A549 (cell line): ENCODE results near the gene CAP2. TPM values are rescaled to one million over a fixed set of nuclear protein-coding genes. Genes with fewer than 3 reads are reported as not detected.

Source experiments
- ATAC-seq, 2 experiments: fragments of 200-7000 bp in 1 of 2; fragments of >200 bp in 1 of 2; cut with Nextera tagmentation in 1 of 2; cut with Tn5 transposase in 1 of 2; 3 replicates each; pipeline versions ENCODE4 v1.8.0 to v1.9.1; 2018 to 2020; ENCODE audit warnings: mild to moderate bottlenecking in 1 of 2, moderate library complexity in 1 of 2
- CTCF ChIA-PET: fragments of 300-600 bp; sonication (Branson Sonifier 250); formaldehyde crosslinking; extraction: SDS; loops from one replicate; lab custom pipeline; 2021; ENCODE audit warnings: antibody characterized with exemption, inconsistent platforms; lab: Yijun Ruan, JAX
- POLR2A ChIA-PET: fragments of 350-600 bp; formaldehyde crosslinking; extraction: SDS; loops from one replicate; lab custom pipeline; 2021; ENCODE audit warnings: antibody characterized with exemption, inconsistent platforms; lab: Yijun Ruan, JAX
- DNase-seq, 2 experiments: peaks; one replicate each; pipeline versions ENCODE4 v3.0.0 to v3.0.0-alpha.2; 2011 to 2016; ENCODE audit warnings: low read depth in 1 of 2, low spot score in 1 of 2
- FAIRE-seq: peaks from 2 replicates; lab custom pipeline; 2011; peaks lifted over from hg19 to GRCh38; lab: Jason Lieb, UNC
- H3K27ac ChIP-seq, 2 experiments: fragments of >200 bp; sonication (Bioruptor Twin); formaldehyde crosslinking; 3 replicates each; pipeline ENCODE4 v1.5.1; 2016 to 2017
- H3K4me1 ChIP-seq: fragments of >200 bp; sonication (Bioruptor Twin); formaldehyde crosslinking; 3 replicates; pipeline ENCODE4 v1.6.1; 2016
- H3K4me2 ChIP-seq: fragments of >200 bp; sonication (Bioruptor Twin); formaldehyde crosslinking; 3 replicates; pipeline ENCODE4 v1.6.1; 2016
- H3K4me3 ChIP-seq: fragments of >200 bp; sonication (Bioruptor Twin); formaldehyde crosslinking; 3 replicates; pipeline ENCODE4 v1.5.1; 2016
- H3K9me3 ChIP-seq: fragments of >200 bp; sonication (Bioruptor Twin); formaldehyde crosslinking; 3 replicates; pipeline ENCODE4 v1.6.1; 2016
- ATOH8 ChIP-seq: fragments of 250-450 bp; sonication (Bioruptor Pico); IDR thresholded peaks from 2 replicates; pipeline ENCODE4 v1.5.0; 2020; ENCODE audit warnings: low read depth, mild to moderate bottlenecking, moderate library complexity
- CBX2 ChIP-seq: fragments of 200-600 bp; sonication (generic); IDR thresholded peaks from 2 replicates; pipeline ENCODE4 v1.6.1; 2016; ENCODE audit warnings: low read depth, mild to moderate bottlenecking, borderline replicate concordance
- CHD4 ChIP-seq: fragments of 200-600 bp; sonication (generic); IDR thresholded peaks from 2 replicates; pipeline ENCODE4 v1.6.1; 2016; ENCODE audit warnings: antibody characterized with exemption, mild to moderate bottlenecking, borderline replicate concordance
- EHF ChIP-seq: fragments of 250-450 bp; sonication (Bioruptor Pico); IDR thresholded peaks from 2 replicates; pipeline ENCODE4 v1.5.0; 2020; ENCODE audit warnings: mild to moderate bottlenecking
- EHMT2 ChIP-seq: fragments of 200-600 bp; sonication (generic); IDR thresholded peaks from 2 replicates; pipeline ENCODE4 v1.6.1; 2016; ENCODE audit warnings: antibody characterized with exemption, low read depth, mild to moderate bottlenecking, moderate library complexity
- HEYL ChIP-seq: fragments of 250-450 bp; sonication (Bioruptor Pico); IDR thresholded peaks from 2 replicates; pipeline ENCODE4 v1.8.0; 2021; ENCODE audit warnings: mild to moderate bottlenecking, moderate library complexity
- JUN ChIP-seq, 2 experiments: fragments of >200 bp; sonication (Bioruptor Twin); formaldehyde crosslinking; IDR thresholded peaks; 2 replicates in 1 of 2; 3 replicates in 1 of 2; pipeline ENCODE4 v1.6.1; 2016 to 2017
- JUNB ChIP-seq: fragments of >200 bp; sonication (Bioruptor Twin); formaldehyde crosslinking; IDR thresholded peaks from 2 replicates; pipeline ENCODE4 v1.6.1; 2016
- KDM5A ChIP-seq: fragments of 200-600 bp; sonication (generic); IDR thresholded peaks from 2 replicates; pipeline ENCODE4 v1.6.1; 2016; ENCODE audit warnings: antibody characterized with exemption, mild to moderate bottlenecking
- MAX ChIP-seq: IDR thresholded peaks from 2 replicates; pipeline ENCODE4 v1.6.1; 2012
- MAZ ChIP-seq: fragments of 150-350 bp; IDR thresholded peaks from 2 replicates; pipeline ENCODE4 v1.6.1; 2014; ENCODE audit warnings: antibody characterized with exemption, low read depth, low read length, borderline replicate concordance
- NR3C1 ChIP-seq: fragments of >200 bp; sonication (Bioruptor Twin); formaldehyde crosslinking; IDR thresholded peaks from 3 replicates; pipeline ENCODE4 v1.6.1; 2017
- PBX3 ChIP-seq: IDR thresholded peaks from 2 replicates; pipeline ENCODE4 v1.6.1; 2012
- PHF8 ChIP-seq: fragments of 200-600 bp; sonication (generic); IDR thresholded peaks from 2 replicates; pipeline ENCODE4 v1.6.1; 2016; ENCODE audit warnings: low read depth, mild to moderate bottlenecking, antibody characterized with exemption, moderate library complexity, borderline replicate concordance
- RAD21 ChIP-seq, 2 experiments: fragments of >200 bp in 1 of 2; sonication (Bioruptor Twin) in 1 of 2; formaldehyde crosslinking in 1 of 2; IDR thresholded peaks in 1 of 2; conservative IDR thresholded peaks in 1 of 2; 2 replicates in 1 of 2; 3 replicates in 1 of 2; pipeline ENCODE4 v1.6.1; 2012 to 2018; ENCODE audit warnings: inconsistent platforms in 1 of 2
- RFX5 ChIP-seq: fragments of 450-650 bp; IDR thresholded peaks from 2 replicates; pipeline ENCODE4 v1.7.1; 2014; ENCODE audit warnings: antibody characterized with exemption, mild to moderate bottlenecking, moderate library complexity
- RNF2 ChIP-seq: fragments of 200-600 bp; sonication (generic); IDR thresholded peaks from 2 replicates; pipeline ENCODE4 v1.6.1; 2016; ENCODE audit warnings: low read depth, mild to moderate bottlenecking, antibody characterized with exemption, moderate library complexity, borderline replicate concordance
- TP53 ChIP-seq: fragments of 250-450 bp; sonication (Bioruptor Pico); IDR thresholded peaks from 2 replicates; pipeline ENCODE4 v1.5.0; 2021; ENCODE audit warnings: mild to moderate bottlenecking, moderate library complexity
- USF2 ChIP-seq: fragments of 450-650 bp; IDR thresholded peaks from 2 replicates; pipeline ENCODE4 v1.6.1; 2014; ENCODE audit warnings: antibody characterized with exemption
- WGBS: methylation state at CpG from one replicate; pipeline ENCODE4 v1.1.6; 2017; ENCODE audit errors: missing lambda C conversion rate; 5-methylcytosine and 5-hydroxymethylcytosine counted together
- polyA plus RNA-seq, 4 experiments: library from polyadenylated mRNA; depleted of rRNA in 3 of 4; stranded (reverse); fragments of >200 nt; fragmentation: RNase III in 1 of 4; extraction: RNeasy Plus Mini Kit Qiagen cat#74134 plus additional on column Dnase treatment in 1 of 4; gene quantifications; 2 replicates in 3 of 4; 3 replicates in 1 of 4; pipeline ENCODE4 v1.2.3, GENCODE V29; 2011 to 2017
- TF ChIP-seq, protein P1 (sequence below): fragments of >200 bp; sonication (Bioruptor Twin); formaldehyde crosslinking; IDR thresholded peaks from 3 replicates; pipeline ENCODE4 v1.6.1; 2016
- TF ChIP-seq, protein P2 (sequence below): fragments of 200-600 bp; sonication (generic); IDR thresholded peaks from 2 replicates; pipeline ENCODE4 v1.6.1; 2016; ENCODE audit warnings: antibody characterized with exemption, mild to moderate bottlenecking, moderate library complexity
- TF ChIP-seq, protein P3 (sequence below): fragments of 250-450 bp; sonication (Bioruptor Pico); IDR thresholded peaks from 2 replicates; pipeline ENCODE4 v1.5.0; 2021; ENCODE audit warnings: mild to moderate bottlenecking, moderate library complexity, borderline replicate concordance

Gene CAP2
- polyA plus RNA-seq, 2 of the 4 experiments (the other 2 are of a cell fraction) = 27.2 to 43.3 TPM

DNA sequence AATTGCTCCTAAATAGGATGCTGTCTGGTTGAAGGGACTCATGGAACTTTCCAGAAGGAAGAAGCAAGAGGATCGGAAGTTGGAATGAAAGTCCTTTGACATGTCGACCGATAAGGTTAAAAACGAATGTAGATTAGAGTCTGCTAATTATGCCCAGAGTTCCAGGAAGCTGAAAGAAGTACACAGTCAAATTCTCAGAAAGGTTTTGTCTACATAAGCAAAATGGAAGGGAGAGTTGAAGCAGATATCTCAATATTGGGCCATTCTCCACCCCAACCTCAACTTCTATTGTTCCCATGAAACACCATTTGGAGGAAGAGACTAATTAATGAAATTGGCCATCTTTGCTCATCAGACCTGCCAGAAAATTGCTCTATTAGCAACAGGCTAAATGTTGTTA is 64.0 kb downstream of the CAP2 start:
- no peak overlapping the region for H3K4me2 ChIP-seq
- H3K4me3 ChIP-seq = no peak overlapping the region
- no peaks in the 10 kb centered on the region for H3K9me3 ChIP-seq
- CTCF ChIA-PET = no interaction called here
- no peak for DNase-seq
- no peak for ATAC-seq
- 95% methylated on average over 4 of the region's 4 CpGs for WGBS
- TF ChIP-seq, protein P1, sequence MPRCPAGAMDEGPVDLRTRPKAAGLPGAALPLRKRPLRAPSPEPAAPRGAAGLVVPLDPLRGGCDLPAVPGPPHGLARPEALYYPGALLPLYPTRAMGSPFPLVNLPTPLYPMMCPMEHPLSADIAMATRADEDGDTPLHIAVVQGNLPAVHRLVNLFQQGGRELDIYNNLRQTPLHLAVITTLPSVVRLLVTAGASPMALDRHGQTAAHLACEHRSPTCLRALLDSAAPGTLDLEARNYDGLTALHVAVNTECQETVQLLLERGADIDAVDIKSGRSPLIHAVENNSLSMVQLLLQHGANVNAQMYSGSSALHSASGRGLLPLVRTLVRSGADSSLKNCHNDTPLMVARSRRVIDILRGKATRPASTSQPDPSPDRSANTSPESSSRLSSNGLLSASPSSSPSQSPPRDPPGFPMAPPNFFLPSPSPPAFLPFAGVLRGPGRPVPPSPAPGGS = no peak
- TF ChIP-seq CBX2 (no peak), MAZ (no peak), RAD21 (conservative IDR thresholded peaks at IDR 0.05 in 1 of 2, IDR thresholded peaks at IDR 0.05 in 1 of 2) (no peak), CHD4 (no peak), EHF (CRISPR knock-in tag) (no peak), JUN (IDR thresholded peaks at IDR 0.05) (no peak), JUNB (no peak), NR3C1 (no peak), MAX (no peak), EHMT2 (no peak), RNF2 (no peak), USF2 (no peak), PBX3 (no peak)
- TF ChIP-seq, protein P2, sequence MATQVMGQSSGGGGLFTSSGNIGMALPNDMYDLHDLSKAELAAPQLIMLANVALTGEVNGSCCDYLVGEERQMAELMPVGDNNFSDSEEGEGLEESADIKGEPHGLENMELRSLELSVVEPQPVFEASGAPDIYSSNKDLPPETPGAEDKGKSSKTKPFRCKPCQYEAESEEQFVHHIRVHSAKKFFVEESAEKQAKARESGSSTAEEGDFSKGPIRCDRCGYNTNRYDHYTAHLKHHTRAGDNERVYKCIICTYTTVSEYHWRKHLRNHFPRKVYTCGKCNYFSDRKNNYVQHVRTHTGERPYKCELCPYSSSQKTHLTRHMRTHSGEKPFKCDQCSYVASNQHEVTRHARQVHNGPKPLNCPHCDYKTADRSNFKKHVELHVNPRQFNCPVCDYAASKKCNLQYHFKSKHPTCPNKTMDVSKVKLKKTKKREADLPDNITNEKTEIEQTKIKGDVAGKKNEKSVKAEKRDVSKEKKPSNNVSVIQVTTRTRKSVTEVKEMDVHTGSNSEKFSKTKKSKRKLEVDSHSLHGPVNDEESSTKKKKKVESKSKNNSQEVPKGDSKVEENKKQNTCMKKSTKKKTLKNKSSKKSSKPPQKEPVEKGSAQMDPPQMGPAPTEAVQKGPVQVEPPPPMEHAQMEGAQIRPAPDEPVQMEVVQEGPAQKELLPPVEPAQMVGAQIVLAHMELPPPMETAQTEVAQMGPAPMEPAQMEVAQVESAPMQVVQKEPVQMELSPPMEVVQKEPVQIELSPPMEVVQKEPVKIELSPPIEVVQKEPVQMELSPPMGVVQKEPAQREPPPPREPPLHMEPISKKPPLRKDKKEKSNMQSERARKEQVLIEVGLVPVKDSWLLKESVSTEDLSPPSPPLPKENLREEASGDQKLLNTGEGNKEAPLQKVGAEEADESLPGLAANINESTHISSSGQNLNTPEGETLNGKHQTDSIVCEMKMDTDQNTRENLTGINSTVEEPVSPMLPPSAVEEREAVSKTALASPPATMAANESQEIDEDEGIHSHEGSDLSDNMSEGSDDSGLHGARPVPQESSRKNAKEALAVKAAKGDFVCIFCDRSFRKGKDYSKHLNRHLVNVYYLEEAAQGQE = no peak
- TF ChIP-seq, protein P3, sequence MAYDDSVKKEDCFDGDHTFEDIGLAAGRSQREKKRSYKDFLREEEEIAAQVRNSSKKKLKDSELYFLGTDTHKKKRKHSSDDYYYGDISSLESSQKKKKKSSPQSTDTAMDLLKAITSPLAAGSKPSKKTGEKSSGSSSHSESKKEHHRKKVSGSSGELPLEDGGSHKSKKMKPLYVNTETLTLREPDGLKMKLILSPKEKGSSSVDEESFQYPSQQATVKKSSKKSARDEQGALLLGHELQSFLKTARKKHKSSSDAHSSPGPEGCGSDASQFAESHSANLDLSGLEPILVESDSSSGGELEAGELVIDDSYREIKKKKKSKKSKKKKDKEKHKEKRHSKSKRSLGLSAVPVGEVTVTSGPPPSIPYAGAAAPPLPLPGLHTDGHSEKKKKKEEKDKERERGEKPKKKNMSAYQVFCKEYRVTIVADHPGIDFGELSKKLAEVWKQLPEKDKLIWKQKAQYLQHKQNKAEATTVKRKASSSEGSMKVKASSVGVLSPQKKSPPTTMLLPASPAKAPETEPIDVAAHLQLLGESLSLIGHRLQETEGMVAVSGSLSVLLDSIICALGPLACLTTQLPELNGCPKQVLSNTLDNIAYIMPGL (CRISPR knock-in tag) = no peak
- H3K4me1 ChIP-seq = 0 out of 3 replicates have a peak, but pooled peaks cover 4% of the 10 kb centered on the region
- no peak for FAIRE-seq
- POLR2A ChIA-PET = no interaction called here
- no peak overlapping the region for H3K27ac ChIP-seq

- POLR2A ChIA-PET = no interaction called here
- no peak for FAIRE-seq
- TF ChIP-seq, protein P3 (CRISPR knock-in tag) = no peak
- TF ChIP-seq TP53 (CRISPR knock-in tag) (no peak), CBX2 (no peak), ATOH8 (CRISPR knock-in tag) (no peak), MAX (no peak), HEYL (CRISPR knock-in tag) (no peak), PHF8 (no peak), RFX5 (no peak), KDM5A (no peak)
- TF ChIP-seq, protein P1 = no peak
These were observed 64.6 kb downstream of the CAP2 start for GRCh38 chr6:17457956-17458355.

More at GRCh38 chr6:17457956-17458355, 64.6 kb downstream of the CAP2 start:
- CTCF ChIA-PET = no interaction called here
- DNase-seq (no peak), ATAC-seq (no peak)
- H3K4me2 ChIP-seq = no peak overlapping the region
- no peak overlapping the region for H3K4me3 ChIP-seq
- H3K4me1 ChIP-seq = 0 out of 3 replicates have a peak, but pooled peaks cover 4% of the 10 kb centered on the region
- WGBS = 90% methylated on average over 3 of the region's 3 CpGs
- H3K27ac ChIP-seq = no peak overlapping the region
- H3K9me3 ChIP-seq = no peaks in the 10 kb centered on the region
